ENCODE results near the gene NRXN3.

DNA sequence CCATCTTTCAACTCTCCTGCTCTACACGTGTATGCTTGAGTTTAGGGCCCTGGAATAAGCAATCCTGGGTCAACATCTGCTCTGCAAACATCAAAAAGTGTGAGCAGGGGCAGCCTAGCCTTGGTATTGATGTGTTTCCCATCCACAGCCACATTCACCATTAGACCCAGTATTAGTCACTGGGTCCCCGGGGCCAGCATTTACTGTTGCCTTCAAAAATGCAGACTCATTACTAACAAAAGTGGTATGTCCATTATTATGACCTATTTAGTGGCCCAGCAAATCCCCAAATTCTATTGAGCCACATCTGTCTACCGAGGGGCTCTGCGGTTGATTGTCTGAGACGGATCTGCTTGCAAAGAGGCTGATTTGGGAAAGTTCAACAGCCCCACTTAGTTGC, 1379.3 kb downstream of the NRXN3 start:
- TF ChIP-seq, protein P1, sequence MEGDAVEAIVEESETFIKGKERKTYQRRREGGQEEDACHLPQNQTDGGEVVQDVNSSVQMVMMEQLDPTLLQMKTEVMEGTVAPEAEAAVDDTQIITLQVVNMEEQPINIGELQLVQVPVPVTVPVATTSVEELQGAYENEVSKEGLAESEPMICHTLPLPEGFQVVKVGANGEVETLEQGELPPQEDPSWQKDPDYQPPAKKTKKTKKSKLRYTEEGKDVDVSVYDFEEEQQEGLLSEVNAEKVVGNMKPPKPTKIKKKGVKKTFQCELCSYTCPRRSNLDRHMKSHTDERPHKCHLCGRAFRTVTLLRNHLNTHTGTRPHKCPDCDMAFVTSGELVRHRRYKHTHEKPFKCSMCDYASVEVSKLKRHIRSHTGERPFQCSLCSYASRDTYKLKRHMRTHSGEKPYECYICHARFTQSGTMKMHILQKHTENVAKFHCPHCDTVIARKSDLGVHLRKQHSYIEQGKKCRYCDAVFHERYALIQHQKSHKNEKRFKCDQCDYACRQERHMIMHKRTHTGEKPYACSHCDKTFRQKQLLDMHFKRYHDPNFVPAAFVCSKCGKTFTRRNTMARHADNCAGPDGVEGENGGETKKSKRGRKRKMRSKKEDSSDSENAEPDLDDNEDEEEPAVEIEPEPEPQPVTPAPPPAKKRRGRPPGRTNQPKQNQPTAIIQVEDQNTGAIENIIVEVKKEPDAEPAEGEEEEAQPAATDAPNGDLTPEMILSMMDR (IDR thresholded peaks at IDR 0.05) = no peak
- no peak for TF ChIP-seq POLR2A (IDR thresholded peaks at IDR 0.05)

Measured in heart left ventricle (tissue), 13 donors.